CD4-positive, alpha-beta T cell treated with Interleukin-4 for 1 hour (primary cell): Measurements from ENCODE around the gene ADAMTSL1.
"Not testable (repeated sequence)": the region's sequence is repeated elsewhere in the genome, so short reads cannot be mapped to it uniquely, and the experiment has no call there.

Experiments
- DNase-seq, 2 donors: peaks; one replicate each; pipeline ENCODE4 v3.0.0-alpha.2; 2020 to 2022

ADAMTSL1 gene

GRCh38 chr9:18921366-18922075 lies 447.6 kb downstream of the ADAMTSL1 start:
- no peak for DNase-seq

DNA sequence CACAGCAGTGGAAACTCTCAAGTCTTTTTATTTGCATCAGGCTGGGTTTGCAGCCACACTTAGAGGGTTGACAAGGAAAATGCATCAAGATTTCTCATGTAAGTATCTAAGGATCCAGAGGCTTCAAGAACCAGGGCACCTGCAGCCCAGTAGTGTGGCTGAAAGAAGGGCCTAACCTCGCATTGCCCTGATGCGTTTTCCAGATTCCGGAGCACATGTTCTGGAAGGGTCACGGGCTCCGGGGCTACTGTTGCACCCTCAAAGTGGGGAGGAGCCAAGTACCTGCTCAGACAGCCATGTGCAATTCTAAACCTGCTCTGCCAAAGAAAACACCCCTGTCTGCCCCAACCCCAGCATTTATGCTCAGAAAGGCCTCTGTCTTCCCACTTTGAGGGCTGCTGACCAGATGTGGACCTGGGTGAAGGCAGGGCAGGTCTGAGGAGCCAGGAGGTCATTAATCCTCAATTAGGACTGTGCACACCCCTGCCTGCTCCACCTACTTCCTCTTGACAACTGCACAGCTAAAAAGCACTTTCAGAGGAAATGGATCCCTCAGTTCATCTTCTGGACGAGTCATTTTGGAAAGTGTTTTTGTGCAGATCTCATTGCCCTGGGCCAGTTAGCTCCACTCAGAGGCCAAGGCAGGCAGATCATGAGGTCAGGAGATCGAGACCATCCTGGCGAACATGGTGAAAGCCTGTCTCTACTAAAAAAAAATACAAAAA lies 448.4 kb downstream of the ADAMTSL1 start:
- no peak for DNase-seq

- no peak for DNase-seq
Observed at GRCh38 chr9:18923167-18923566, 449.2 kb downstream of the ADAMTSL1 start.

GRCh38 chr9:18923671-18924430 lies 449.9 kb downstream of the ADAMTSL1 start:
- DNase-seq = no peak

GRCh38 chr9:18925880-18926279 lies 451.9 kb downstream of the ADAMTSL1 start:
- no peak for DNase-seq

DNA sequence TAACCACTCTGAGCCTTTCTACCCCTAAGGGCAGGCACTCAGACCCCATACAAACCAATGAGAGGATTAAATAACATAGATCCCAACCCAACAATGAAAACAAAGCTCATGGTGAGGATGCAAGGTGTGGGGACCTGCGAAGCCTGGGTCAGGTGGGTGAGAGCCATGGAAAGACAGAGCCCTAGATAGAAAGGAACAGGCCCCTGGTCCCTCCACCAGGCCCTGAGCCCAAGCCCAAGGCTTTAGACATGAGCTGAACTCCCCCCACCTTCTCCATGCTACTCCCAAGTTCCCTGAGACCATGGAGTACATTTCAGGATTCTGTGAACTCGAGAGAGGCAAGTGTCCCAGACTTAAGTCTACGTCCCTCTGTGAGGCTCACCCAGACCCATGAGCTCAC lies 452.6 kb downstream of the ADAMTSL1 start:
- DNase-seq = no peak

DNA sequence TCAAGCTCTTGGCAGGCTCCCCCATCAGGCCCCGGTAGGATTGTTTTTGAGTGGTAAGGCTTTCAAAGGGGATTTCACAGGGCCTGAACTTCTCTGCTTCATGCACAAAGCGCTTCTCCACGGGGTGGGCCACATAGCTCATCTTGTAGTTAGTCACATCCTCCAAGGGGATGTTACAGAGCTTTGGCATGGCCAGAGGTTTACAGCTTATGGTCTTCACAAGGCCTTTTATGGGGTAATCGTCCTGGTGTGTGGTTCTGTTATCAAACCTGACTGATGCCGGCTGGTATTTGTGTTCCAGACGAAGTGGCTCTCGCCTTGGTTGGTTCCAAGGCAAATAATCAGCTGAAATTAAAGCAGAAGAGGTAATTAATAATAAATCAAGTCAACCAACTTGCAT lies 454.8 kb downstream of the ADAMTSL1 start:
- no peak for DNase-seq

DNA sequence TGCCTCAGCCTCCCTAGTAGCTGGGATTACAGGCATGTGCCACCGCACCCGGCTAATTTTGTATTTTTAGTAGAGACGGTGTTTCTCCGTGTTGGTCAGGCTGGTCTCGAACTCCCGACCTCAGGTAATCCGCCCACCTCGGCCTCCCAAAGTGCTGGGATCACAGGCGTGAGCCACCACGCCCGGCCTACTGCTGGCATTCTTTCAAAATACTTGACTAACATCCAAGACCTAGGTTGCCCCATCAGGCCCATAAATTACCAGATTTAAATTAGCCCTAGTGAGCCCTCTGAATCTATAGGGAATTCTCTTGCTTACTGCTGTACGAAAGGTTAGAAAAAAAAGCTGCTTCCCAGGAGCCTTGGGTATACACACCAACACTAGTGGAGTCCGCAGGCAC lies 456.7 kb downstream of the ADAMTSL1 start:
- DNase-seq = not testable (repeated sequence)

DNA sequence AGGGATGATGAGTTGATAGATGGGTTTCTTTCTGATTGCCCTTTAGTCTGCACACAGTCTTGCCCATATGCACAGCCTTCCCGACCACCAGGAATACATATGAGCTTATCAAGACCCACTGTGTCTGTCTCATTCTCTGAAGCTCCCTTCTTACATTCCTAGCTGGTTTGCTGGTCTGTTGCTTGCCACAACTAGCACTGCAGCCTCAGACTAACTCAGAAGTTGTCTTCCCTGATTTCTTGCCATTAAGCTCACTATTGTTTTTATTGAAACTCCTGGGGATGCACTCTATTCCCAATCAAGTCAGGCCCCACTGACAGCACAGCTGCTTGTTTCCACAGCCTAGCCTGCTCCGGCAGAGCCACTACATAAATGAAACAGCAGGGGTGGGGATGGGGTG lies 461.6 kb downstream of the ADAMTSL1 start:
- DNase-seq = no peak

DNA sequence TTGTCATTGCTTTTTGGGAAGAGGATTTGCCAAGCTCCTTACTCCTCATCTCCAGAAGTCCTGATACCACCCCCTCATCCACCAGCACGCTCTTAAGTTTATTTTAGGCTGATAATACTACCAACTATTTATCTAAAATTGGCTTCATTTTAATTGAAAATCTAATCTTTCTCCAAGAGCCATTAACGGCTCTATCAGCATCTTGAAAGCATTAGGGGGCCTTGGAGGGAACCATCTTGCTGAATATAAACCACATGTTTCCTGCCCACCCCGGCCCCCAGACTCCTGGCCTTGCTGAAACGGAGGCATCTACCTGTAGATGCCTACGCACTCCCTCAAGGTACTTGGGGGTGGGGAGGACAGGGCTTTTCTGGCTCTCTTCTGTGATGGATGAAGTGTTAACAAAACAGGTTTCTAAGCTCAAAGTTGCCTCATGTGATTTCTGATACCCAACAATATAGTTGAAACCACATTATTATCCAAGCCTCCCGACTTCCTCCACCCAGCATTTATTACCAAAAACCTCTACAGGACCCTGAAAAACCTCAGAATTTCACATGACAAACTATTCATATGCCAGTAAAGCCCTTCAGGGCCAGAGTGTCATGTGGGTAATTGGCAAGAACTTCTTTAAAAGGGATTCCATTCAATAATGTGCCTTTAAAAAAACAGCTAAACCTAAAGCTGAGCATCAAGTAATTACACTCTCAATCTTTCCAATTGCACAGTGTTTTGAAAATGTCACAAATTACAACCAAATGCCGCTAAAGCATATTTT lies 462.3 kb downstream of the ADAMTSL1 start:
- no peak for DNase-seq

- no peak for DNase-seq
Observed at GRCh38 chr9:18939943-18940342, 466.0 kb downstream of the ADAMTSL1 start.

GRCh38 chr9:18941060-18941740 lies 467.2 kb downstream of the ADAMTSL1 start:
- DNase-seq = no peak

DNA sequence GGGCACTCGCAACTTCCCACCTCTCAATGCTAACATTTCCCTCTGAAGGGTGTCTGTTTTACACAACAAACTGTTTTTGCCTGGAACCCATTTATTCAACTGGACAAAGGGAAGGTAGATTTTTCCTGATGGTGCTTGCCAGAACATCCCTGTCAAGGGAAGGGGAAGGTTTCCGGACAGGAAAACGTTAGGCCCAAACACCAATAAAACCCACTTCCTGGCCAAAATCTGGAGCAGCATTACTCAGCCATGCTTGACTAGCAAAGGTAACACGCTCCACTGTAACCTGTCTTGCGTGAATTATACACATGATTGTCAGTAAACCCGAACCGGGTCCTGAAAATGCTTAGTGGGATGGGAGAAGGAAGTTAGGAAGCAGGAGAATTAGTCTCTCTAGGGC lies 468.8 kb downstream of the ADAMTSL1 start:
- no peak for DNase-seq

DNA sequence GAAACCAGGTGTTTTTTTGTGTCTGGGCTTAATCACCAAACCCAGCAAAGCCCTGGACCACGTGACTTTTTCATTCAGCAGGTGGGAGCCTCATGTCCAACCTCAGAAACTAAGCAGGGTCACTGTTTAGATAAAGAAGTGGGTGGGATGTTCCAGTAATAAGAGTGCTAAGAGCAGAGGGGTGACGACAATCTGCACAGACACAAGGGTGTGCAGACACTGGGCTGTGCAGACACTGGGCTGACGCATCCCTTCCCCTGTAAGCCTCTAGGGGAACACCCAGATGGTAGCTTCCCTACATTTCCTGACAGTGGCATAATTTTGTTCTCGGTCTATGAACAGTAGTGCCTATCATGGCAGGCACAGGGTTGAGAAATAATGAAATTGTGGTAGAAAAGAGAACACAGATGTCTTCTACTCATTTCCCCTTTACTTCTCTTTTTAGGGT lies 474.0 kb downstream of the ADAMTSL1 start:
- DNase-seq = peak in 1 of 2 donors; percentile 30

GRCh38 chr9:18951936-18952335 lies 478.0 kb downstream of the ADAMTSL1 start:
- DNase-seq = no peak

DNA sequence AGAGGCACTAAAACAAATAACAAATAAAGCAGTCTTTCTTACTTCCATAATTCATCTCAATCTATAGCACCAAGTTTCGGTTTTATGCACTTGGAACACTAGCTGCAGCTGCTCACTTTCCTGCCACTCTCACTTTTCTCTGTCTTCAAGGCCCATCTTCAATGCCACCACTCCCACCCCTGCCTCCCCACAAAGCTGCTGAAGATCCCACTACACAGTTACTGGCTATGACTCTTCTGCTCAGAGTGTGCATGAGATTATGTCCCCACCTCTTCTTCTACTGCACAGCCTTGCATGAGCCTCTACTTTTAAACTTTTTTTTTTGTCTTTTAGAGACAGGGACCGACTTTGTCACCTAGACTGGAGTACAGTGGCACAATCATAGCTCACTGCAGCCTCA lies 481.7 kb downstream of the ADAMTSL1 start:
- no peak for DNase-seq
